ENCODE data around the gene FNIP1.

FNIP1 gene

DNA sequence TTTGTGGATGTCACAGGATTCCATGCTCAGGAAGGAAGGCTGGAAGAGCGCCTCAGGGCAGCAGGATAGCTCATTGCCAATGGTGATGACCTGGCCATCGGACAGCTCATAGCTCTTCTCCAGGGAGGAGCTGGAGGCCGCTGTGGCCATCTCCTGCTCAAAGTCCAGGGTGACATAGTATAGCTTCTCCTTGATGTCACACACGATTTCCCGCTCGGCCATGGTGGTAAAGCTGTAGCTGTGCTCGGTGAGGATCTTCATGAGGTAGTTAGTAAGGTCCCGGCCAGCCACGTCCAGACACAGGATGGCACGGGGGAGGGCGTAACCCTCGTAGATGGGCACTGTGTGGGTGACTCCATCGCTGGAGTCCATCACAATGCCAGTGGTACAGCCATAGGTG is 137.5 kb downstream of the FNIP1 start:
- peaks cover 2% of the 10 kb centered on the region; the same call in 1 of the 2 replicates for H3K79me2 ChIP-seq (ENCODE audit: insufficient read depth, low read length)
- TF ChIP-seq EZH2 (IDR thresholded peaks at IDR 0.05; ENCODE audit: borderline replicate concordance, low read depth, low read length, severe bottlenecking) (no peak), CTCF (IDR thresholded peaks at IDR 0.05; ENCODE audit: borderline replicate concordance, extremely low read depth, low read length, poor library complexity, severe bottlenecking) (no peak)

GRCh38 chr5:131654776-131655175 is 142.0 kb downstream of the FNIP1 start:
- Histone ChIP-seq H3K4me3 (ENCODE audit: low read depth in 1 of 2, low read length in 2 of 2) (no peak overlapping the region), H3K9ac (ENCODE audit: low read depth, low read length) (no peak overlapping the region), H4K20me1 (ENCODE audit: insufficient read depth, low read length) (no peaks in the 10 kb centered on the region), H3K27me3 (ENCODE audit: insufficient read depth, low read length, poor library complexity) (no peaks in the 10 kb centered on the region), H3K36me3 (ENCODE audit: insufficient read depth, low read length) (peaks cover 59% of the 10 kb centered on the region), H2AFZ (ENCODE audit: low read depth, low read length) (no peak overlapping the region), H3K9me3 (ENCODE audit: insufficient read depth, low read length, severe bottlenecking) (no peaks in the 10 kb centered on the region), H3K4me2 (ENCODE audit: insufficient read depth, low read length) (no peak overlapping the region), H3K27ac (ENCODE audit: low read length) (no peak overlapping the region), H3K79me2 (ENCODE audit: insufficient read depth, low read length) (no peaks in the 10 kb centered on the region), H3K4me1 (ENCODE audit: insufficient read depth, low read length) (no peaks in the 10 kb centered on the region)
- TF ChIP-seq EZH2 (IDR thresholded peaks at IDR 0.05; ENCODE audit: borderline replicate concordance, low read depth, low read length, severe bottlenecking), result no peak
- no peak for TF ChIP-seq CTCF (IDR thresholded peaks at IDR 0.05; ENCODE audit: borderline replicate concordance, extremely low read depth, low read length, poor library complexity, severe bottlenecking)
- DNase-seq, result no peak
- ATAC-seq (ENCODE audit: insufficient read depth, low read depth), result no peak

More for the DNA sequence above, 137.5 kb downstream of the FNIP1 start:
- Histone ChIP-seq H3K9ac (ENCODE audit: low read depth, low read length) (no peak overlapping the region), H3K4me1 (ENCODE audit: insufficient read depth, low read length) (no peaks in the 10 kb centered on the region), H4K20me1 (ENCODE audit: insufficient read depth, low read length) (no peaks in the 10 kb centered on the region), H3K4me2 (ENCODE audit: insufficient read depth, low read length) (no peak overlapping the region), H3K36me3 (ENCODE audit: insufficient read depth, low read length) (peaks cover 73% of the 10 kb centered on the region), H2AFZ (ENCODE audit: low read depth, low read length) (no peak overlapping the region), H3K9me3 (ENCODE audit: insufficient read depth, low read length, severe bottlenecking) (peaks cover 15% of the 10 kb centered on the region), H3K27ac (ENCODE audit: low read length) (no peak overlapping the region), H3K4me3 (ENCODE audit: low read depth in 1 of 2, low read length in 2 of 2) (no peak overlapping the region), H3K27me3 (ENCODE audit: insufficient read depth, low read length, poor library complexity) (no peaks in the 10 kb centered on the region)
- DNase-seq, result no peak
- no peak for ATAC-seq (ENCODE audit: insufficient read depth, low read depth)

DNA sequence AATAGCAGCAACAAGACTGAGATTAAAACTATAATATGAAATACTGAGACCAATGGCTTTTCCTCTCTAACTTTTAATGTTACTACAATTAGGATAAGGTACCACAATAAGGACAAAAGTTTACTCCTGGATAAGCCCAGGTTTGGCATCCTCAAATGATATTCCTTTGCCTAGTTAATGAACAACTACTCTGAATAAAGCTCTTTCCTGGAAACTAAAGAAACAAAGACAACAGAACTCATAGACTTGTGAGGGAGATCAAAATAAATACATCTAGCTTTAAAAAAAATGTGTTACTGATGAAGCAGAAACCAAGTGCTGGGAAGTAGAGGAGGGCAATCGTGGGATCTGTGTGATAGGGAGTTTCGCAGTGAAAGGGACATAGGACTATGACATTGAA is 142.5 kb downstream of the FNIP1 start:
- no peaks in the 10 kb centered on the region for H3K9me3 ChIP-seq (ENCODE audit: insufficient read depth, low read length, severe bottlenecking)
- no peak for DNase-seq
- H3K4me1 ChIP-seq (ENCODE audit: insufficient read depth, low read length), result no peaks in the 10 kb centered on the region
- no peak for ATAC-seq (ENCODE audit: insufficient read depth, low read depth)
- no peak overlapping the region for H2AFZ ChIP-seq (ENCODE audit: low read depth, low read length)
- no peaks in the 10 kb centered on the region for H3K79me2 ChIP-seq (ENCODE audit: insufficient read depth, low read length)
- H4K20me1 ChIP-seq (ENCODE audit: insufficient read depth, low read length), result no peaks in the 10 kb centered on the region
- H3K9ac ChIP-seq (ENCODE audit: low read depth, low read length), result no peak overlapping the region
- H3K4me2 ChIP-seq (ENCODE audit: insufficient read depth, low read length), result no peak overlapping the region
- peaks cover 55% of the 10 kb centered on the region for H3K36me3 ChIP-seq (ENCODE audit: insufficient read depth, low read length)
- no peak for TF ChIP-seq EZH2 (IDR thresholded peaks at IDR 0.05; ENCODE audit: borderline replicate concordance, low read depth, low read length, severe bottlenecking)
- TF ChIP-seq CTCF (IDR thresholded peaks at IDR 0.05; ENCODE audit: borderline replicate concordance, extremely low read depth, low read length, poor library complexity, severe bottlenecking), result no peak
- no peak overlapping the region for H3K27ac ChIP-seq (ENCODE audit: low read length)
- no peaks in the 10 kb centered on the region for H3K27me3 ChIP-seq (ENCODE audit: insufficient read depth, low read length, poor library complexity)
- H3K4me3 ChIP-seq (ENCODE audit: low read depth in 1 of 2, low read length in 2 of 2), result no peak overlapping the region

DNA sequence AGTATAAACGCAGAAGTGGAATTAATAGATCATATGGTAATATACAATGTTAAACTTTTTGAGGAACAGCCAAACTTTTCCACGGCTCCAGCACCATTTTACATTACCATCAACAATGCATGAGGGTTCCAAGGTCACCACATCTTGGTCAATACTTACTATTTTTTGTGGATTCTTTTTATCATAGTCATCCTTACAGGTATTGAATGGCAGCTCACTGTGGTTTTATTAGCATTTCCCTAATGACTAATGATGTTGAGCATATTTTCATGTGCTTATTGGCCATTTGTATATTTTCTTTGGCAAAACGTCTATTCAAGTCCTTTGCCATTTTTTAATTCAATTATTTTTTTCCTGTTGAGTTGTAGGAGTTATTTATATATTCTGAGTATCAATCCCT is 147.7 kb downstream of the FNIP1 start:
- no peaks in the 10 kb centered on the region for H3K9me3 ChIP-seq (ENCODE audit: insufficient read depth, low read length, severe bottlenecking)
- no peak for DNase-seq
- no peak overlapping the region for H3K4me2 ChIP-seq (ENCODE audit: insufficient read depth, low read length)
- H3K27me3 ChIP-seq (ENCODE audit: insufficient read depth, low read length, poor library complexity), result no peaks in the 10 kb centered on the region
- H3K4me1 ChIP-seq (ENCODE audit: insufficient read depth, low read length), result no peaks in the 10 kb centered on the region
- no peaks in the 10 kb centered on the region for H4K20me1 ChIP-seq (ENCODE audit: insufficient read depth, low read length)
- no peak overlapping the region for H2AFZ ChIP-seq (ENCODE audit: low read depth, low read length)
- H3K9ac ChIP-seq (ENCODE audit: low read depth, low read length), result no peak overlapping the region
- no peak for ATAC-seq (ENCODE audit: insufficient read depth, low read depth)
- no peaks in the 10 kb centered on the region for H3K79me2 ChIP-seq (ENCODE audit: insufficient read depth, low read length)
- no peak overlapping the region for H3K27ac ChIP-seq (ENCODE audit: low read length)
- peaks cover 64% of the 10 kb centered on the region for H3K36me3 ChIP-seq (ENCODE audit: insufficient read depth, low read length)
- H3K4me3 ChIP-seq (ENCODE audit: low read depth in 1 of 2, low read length in 2 of 2), result no peak overlapping the region
- TF ChIP-seq CTCF (IDR thresholded peaks at IDR 0.05; ENCODE audit: borderline replicate concordance, extremely low read depth, low read length, poor library complexity, severe bottlenecking) (no peak), EZH2 (IDR thresholded peaks at IDR 0.05; ENCODE audit: borderline replicate concordance, low read depth, low read length, severe bottlenecking) (no peak)

Data from DND-41 (cell line).